PC-3 (cell line): ENCODE results near the gene TFF3.

Source experiments
- EZH2 ChIP-seq: fragments of 300-600 bp; sonication (generic); IDR thresholded peaks from one replicate; pipeline ENCODE4 v1.6.1; 2017; ENCODE audit warnings: antibody characterized with exemption, mild to moderate bottlenecking, low read length; ENCODE audit not compliant: unreplicated experiment
- TF ChIP-seq, protein P1 (sequence below): fragments of 300-600 bp; sonication (generic); conservative IDR thresholded peaks from 2 replicates; pipeline ENCODE4 v1.5.1; 2017; ENCODE audit warnings: antibody characterized with exemption, low read depth, mild to moderate bottlenecking, low read length

DNA sequence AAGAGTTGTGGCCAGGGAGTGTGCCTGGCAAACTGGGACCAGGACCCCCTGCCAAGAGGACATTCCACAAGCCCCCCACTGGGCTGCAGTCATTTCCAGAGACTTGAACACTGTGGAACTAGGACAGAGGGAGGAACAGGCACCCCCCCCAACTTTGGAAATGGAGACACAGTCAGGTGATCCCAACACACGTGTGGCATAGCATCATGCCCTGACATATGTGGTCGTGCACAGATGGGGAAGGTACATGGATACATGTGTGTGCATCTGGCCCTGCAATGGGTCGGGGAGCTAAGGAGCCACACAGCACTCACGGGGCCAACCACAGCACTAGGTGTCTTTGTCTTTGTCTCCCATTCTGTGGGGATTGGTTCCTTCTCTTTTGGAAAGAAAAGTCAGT, 6.6 kb upstream of the TFF3 start:
- TF ChIP-seq, protein P1, sequence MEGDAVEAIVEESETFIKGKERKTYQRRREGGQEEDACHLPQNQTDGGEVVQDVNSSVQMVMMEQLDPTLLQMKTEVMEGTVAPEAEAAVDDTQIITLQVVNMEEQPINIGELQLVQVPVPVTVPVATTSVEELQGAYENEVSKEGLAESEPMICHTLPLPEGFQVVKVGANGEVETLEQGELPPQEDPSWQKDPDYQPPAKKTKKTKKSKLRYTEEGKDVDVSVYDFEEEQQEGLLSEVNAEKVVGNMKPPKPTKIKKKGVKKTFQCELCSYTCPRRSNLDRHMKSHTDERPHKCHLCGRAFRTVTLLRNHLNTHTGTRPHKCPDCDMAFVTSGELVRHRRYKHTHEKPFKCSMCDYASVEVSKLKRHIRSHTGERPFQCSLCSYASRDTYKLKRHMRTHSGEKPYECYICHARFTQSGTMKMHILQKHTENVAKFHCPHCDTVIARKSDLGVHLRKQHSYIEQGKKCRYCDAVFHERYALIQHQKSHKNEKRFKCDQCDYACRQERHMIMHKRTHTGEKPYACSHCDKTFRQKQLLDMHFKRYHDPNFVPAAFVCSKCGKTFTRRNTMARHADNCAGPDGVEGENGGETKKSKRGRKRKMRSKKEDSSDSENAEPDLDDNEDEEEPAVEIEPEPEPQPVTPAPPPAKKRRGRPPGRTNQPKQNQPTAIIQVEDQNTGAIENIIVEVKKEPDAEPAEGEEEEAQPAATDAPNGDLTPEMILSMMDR: no peak
- no peak for TF ChIP-seq EZH2
